HepG2 (cell line): ENCODE data around the gene TNXB. TPM values are rescaled to one million over a fixed set of nuclear protein-coding genes. Genes with fewer than 3 reads are reported as not detected.

Source experiments
- AGO2 ChIP-seq: fragments of 200-400 bp; formaldehyde crosslinking; optimal IDR thresholded peaks from 2 replicates; pipeline ENCODE3; 2017; ENCODE audit warnings: mild to moderate bottlenecking, low read depth, low read length, moderate library complexity
- CENPX ChIP-seq: sonication (generic); formaldehyde crosslinking; IDR thresholded peaks from 2 replicates; pipeline ENCODE4 v1.9.0; 2021; ENCODE audit warnings: mild to moderate bottlenecking, missing genetic modification reagents, moderate library complexity
- ELF1 ChIP-seq: sonication (generic); formaldehyde crosslinking; IDR thresholded peaks from 2 replicates; pipeline ENCODE4 v1.4.0; 2020; ENCODE audit warnings: missing genetic modification reagents
- GATA4 ChIP-seq: sonication (generic); IDR thresholded peaks from 2 replicates; pipeline ENCODE4 v1.6.1; 2016; ENCODE audit warnings: antibody characterized with exemption, low read depth, borderline replicate concordance
- MAFF ChIP-seq: IDR thresholded peaks from 2 replicates; pipeline ENCODE4 v1.6.1; 2011; ENCODE audit warnings: low read depth, low read length, improper control_type of control experiment
- MIXL1 ChIP-seq: IDR thresholded peaks from 2 replicates; pipeline ENCODE4 v1.6.1; 2016
- NONO ChIP-seq, 2 experiments: fragments of 450-650 bp in 1 of 2; sonication (generic) in 1 of 2; formaldehyde crosslinking in 1 of 2; IDR thresholded peaks in 1 of 2; conservative IDR thresholded peaks in 1 of 2; 2 replicates each; pipeline versions ENCODE4 v1.6.1 to v1.8.0; 2017 to 2022; ENCODE audit warnings: mild to moderate bottlenecking in 1 of 2, missing genetic modification reagents in 1 of 2, moderate library complexity in 1 of 2
- PITX1 ChIP-seq: sonication (generic); formaldehyde crosslinking; IDR thresholded peaks from 2 replicates; pipeline ENCODE4 v1.5.1; 2020; ENCODE audit warnings: mild to moderate bottlenecking, missing genetic modification reagents
- RXRB ChIP-seq: IDR thresholded peaks from 2 replicates; pipeline ENCODE4 v1.6.1; 2016; ENCODE audit warnings: borderline replicate concordance, missing genetic modification reagents, missing compliant biosample characterization
- SMAD9 ChIP-seq: sonication (generic); formaldehyde crosslinking; IDR thresholded peaks from 2 replicates; pipeline ENCODE4 v1.5.1; 2020; ENCODE audit warnings: mild to moderate bottlenecking, missing genetic modification reagents
- TOE1 ChIP-seq: sonication (generic); formaldehyde crosslinking; IDR thresholded peaks from 2 replicates; pipeline ENCODE4 v1.4.0; 2020; ENCODE audit warnings: mild to moderate bottlenecking, missing genetic modification reagents
- ZNF12 ChIP-seq: sonication (generic); formaldehyde crosslinking; IDR thresholded peaks from 2 replicates; pipeline ENCODE4 v1.5.0; 2020; ENCODE audit warnings: missing genetic modification reagents
- ZNF138 ChIP-seq: sonication (generic); formaldehyde crosslinking; IDR thresholded peaks from 2 replicates; pipeline ENCODE4 v1.5.0; 2020; ENCODE audit warnings: mild to moderate bottlenecking, low read depth, missing genetic modification reagents
- ZNF331 ChIP-seq: sonication (generic); formaldehyde crosslinking; IDR thresholded peaks from 2 replicates; pipeline ENCODE4 v1.4.0; 2020; ENCODE audit warnings: missing genetic modification reagents
- ZNF33B ChIP-seq: sonication (generic); formaldehyde crosslinking; IDR thresholded peaks from 2 replicates; pipeline ENCODE4 v1.5.1; 2020; ENCODE audit warnings: mild to moderate bottlenecking, missing genetic modification reagents
- ZNF34 ChIP-seq: sonication (generic); formaldehyde crosslinking; IDR thresholded peaks from 2 replicates; pipeline ENCODE4 v1.4.0; 2020; ENCODE audit warnings: mild to moderate bottlenecking, missing genetic modification reagents, borderline replicate concordance
- ZNF749 ChIP-seq: sonication (generic); formaldehyde crosslinking; IDR thresholded peaks from 2 replicates; pipeline ENCODE4 v1.8.0; 2022; ENCODE audit warnings: mild to moderate bottlenecking, missing genetic modification reagents, moderate library complexity, borderline replicate concordance
- ZNF879 ChIP-seq: sonication (generic); formaldehyde crosslinking; IDR thresholded peaks from 2 replicates; pipeline ENCODE4 v1.8.1; 2023; ENCODE audit warnings: missing genetic modification reagents
- polyA plus RNA-seq, 8 experiments: library from polyadenylated mRNA; depleted of rRNA in 3 of 8; stranded (reverse) in 7 of 8; unstranded in 1 of 8; fragments of >200 nt; fragmentation: Illumina TruSeq in 4 of 8; extraction: Trizol in 4 of 8; gene quantifications; 2 replicates each; pipeline versions ENCODE4 v1.2.1 to v1.2.3, GENCODE V29; 2011 to 2016; ENCODE audit warnings: low read depth in 4 of 8, missing spikeins in 1 of 8, mixed read lengths in 1 of 8; ENCODE audit not compliant: insufficient read depth in 1 of 8
- total RNA-seq, 5 experiments: library from RNA; depleted of rRNA; stranded (reverse); fragments of >200 nt; fragmentation: Illumina TruSeq; extraction: Trizol; gene quantifications; 2 replicates each; pipeline ENCODE4 v1.2.3, GENCODE V29; 2016; ENCODE audit warnings: low read depth in 1 of 5
- TF ChIP-seq, protein P1 (sequence below): sonication (generic); formaldehyde crosslinking; IDR thresholded peaks from 2 replicates; pipeline ENCODE4 v1.5.0; 2020; ENCODE audit warnings: missing genetic modification reagents, mild to moderate bottlenecking, borderline replicate concordance
- TF ChIP-seq, protein P2 (sequence below): sonication (generic); formaldehyde crosslinking; IDR thresholded peaks from one replicate; pipeline ENCODE4 v1.5.1; 2020; ENCODE audit warnings: mild to moderate bottlenecking, missing genetic modification reagents; ENCODE audit errors: not compliant biosample characterization

TNXB gene
- total and polyA plus RNA-seq, 2 of the 13 experiments (the other 11 are each of a cell fraction or from before 2014, with no cell fraction given), result 1.6 to 2.7 TPM

DNA sequence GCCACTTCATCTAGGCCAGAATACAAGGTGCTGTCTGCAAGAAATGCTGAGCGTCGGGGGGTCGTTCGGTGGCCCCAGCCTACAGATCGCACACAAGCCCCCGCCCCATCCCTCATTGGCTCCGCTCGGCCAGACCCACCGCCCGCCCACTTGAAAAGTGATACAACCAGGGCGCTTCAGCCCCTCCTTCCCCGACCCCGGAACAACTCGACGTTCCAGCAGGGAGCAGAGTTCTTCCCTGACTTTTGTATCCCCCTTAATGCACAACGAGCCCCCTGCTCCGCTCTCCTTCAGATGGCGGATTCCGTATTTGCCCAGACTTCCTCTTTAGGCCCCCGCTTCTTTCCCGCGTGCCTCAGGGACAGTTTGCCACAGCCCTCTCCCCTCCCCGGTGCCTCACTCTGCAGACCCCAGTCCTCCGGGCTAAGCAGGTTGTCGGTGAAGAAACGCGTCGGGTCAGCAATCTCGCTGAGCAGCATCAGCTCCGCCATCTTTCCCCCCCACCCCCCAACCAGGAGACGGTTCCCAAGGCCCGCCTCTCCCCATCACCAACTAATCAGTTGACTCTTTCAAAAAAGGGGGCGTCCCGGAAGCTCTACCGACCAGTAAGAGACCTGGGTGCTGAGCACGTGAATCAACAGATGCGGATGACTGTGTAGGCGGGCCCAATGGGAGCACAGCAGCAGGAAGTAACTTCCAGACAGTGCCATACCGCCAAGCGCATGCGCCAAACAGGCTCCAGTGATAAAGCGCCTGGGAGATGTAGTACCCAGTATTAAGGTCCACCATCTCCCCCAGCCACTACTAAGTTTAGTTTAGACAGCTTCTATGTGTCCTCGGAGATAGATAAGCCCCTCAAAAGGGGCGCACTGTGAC lies 18.8 kb upstream of the TNXB start, which contains the start of gene ATF6B (continued):
- TF ChIP-seq ZNF879 (CRISPR knock-in tag), result no peak; the same call in 1 of the 2 replicates
- no peak for TF ChIP-seq ZNF12 (CRISPR knock-in tag)
- TF ChIP-seq ZNF331 (CRISPR knock-in tag), result peak; percentile 38; the same call in 1 of the 2 replicates
- TF ChIP-seq CENPX, result no peak
- TF ChIP-seq, protein P1, sequence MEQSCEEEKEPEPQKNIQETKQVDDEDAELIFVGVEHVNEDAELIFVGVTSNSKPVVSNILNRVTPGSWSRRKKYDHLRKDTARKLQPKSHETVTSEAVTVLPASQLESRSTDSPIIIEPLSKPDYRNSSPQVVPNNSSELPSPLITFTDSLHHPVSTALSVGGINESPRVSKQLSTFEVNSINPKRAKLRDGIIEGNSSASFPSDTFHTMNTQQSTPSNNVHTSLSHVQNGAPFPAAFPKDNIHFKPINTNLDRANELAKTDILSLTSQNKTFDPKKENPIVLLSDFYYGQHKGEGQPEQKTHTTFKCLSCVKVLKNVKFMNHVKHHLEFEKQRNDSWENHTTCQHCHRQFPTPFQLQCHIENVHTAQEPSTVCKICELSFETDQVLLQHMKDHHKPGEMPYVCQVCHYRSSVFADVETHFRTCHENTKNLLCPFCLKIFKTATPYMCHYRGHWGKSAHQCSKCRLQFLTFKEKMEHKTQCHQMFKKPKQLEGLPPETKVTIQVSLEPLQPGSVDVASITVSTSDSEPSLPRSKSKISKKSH (CRISPR knock-in tag), result 0 out of 2 replicates have a peak, but pooled peaks have one; percentile 30
- peak; percentile 73 for TF ChIP-seq AGO2
- peak; percentile 65 for TF ChIP-seq MAFF
- TF ChIP-seq RXRB (CRISPR knock-in tag), result 0 out of 2 replicates have a peak, but pooled peaks have one; percentile 9
- TF ChIP-seq, protein P2, sequence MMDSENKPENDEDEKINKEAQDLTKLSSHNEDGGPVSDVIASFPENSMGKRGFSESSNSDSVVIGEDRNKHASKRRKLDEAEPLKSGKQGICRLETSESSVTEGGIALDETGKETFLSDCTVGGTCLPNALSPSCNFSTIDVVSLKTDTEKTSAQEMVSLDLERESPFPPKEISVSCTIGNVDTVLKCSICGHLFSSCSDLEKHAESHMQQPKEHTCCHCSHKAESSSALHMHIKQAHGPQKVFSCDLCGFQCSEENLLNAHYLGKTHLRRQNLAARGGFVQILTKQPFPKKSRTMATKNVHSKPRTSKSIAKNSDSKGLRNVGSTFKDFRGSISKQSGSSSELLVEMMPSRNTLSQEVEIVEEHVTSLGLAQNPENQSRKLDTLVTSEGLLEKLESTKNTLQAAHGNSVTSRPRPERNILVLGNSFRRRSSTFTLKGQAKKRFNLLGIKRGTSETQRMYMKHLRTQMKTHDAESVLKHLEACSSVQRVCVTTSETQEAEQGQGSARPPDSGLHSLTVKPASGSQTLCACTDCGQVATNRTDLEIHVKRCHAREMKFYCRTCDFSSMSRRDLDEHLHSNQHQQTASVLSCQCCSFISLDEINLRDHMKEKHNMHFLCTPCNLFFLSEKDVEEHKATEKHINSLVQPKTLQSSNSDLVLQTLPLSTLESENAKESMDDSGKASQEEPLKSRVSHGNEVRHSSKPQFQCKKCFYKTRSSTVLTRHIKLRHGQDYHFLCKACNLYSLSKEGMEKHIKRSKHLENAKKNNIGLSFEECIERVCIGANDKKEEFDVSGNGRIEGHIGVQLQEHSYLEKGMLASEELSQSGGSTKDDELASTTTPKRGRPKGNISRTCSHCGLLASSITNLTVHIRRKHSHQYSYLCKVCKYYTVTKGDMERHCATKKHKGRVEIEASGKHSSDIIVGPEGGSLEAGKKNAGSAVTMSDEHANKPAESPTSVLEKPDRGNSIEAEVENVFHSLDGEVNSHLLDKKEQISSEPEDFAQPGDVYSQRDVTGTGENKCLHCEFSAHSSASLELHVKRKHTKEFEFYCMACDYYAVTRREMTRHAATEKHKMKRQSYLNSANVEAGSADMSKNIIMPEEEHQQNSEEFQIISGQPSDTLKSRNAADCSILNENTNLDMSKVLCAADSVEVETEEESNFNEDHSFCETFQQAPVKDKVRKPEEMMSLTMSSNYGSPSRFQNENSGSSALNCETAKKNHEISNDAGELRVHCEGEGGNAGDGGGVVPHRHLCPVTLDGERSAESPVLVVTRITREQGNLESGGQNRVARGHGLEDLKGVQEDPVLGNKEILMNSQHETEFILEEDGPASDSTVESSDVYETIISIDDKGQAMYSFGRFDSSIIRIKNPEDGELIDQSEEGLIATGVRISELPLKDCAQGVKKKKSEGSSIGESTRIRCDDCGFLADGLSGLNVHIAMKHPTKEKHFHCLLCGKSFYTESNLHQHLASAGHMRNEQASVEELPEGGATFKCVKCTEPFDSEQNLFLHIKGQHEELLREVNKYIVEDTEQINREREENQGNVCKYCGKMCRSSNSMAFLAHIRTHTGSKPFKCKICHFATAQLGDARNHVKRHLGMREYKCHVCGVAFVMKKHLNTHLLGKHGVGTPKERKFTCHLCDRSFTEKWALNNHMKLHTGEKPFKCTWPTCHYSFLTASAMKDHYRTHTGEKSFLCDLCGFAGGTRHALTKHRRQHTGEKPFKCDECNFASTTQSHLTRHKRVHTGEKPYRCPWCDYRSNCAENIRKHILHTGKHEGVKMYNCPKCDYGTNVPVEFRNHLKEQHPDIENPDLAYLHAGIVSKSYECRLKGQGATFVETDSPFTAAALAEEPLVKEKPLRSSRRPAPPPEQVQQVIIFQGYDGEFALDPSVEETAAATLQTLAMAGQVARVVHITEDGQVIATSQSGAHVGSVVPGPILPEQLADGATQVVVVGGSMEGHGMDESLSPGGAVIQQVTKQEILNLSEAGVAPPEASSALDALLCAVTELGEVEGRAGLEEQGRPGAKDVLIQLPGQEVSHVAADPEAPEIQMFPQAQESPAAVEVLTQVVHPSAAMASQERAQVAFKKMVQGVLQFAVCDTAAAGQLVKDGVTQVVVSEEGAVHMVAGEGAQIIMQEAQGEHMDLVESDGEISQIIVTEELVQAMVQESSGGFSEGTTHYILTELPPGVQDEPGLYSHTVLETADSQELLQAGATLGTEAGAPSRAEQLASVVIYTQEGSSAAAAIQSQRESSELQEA, result peak; percentile 80
- 0 out of 2 replicates have a peak, but pooled peaks have one; percentile 11 for TF ChIP-seq MIXL1 (CRISPR knock-in tag)
- TF ChIP-seq ZNF34 (CRISPR knock-in tag), result no peak
- TF ChIP-seq NONO (IDR thresholded peaks at IDR 0.05), result no peak
- TF ChIP-seq NONO (CRISPR knock-in tag; conservative IDR thresholded peaks at IDR 0.05), result peak; percentile 85
- no peak; the same call in 1 of the 2 replicates for TF ChIP-seq GATA4
- TF ChIP-seq PITX1, result peak; percentile 36; the same call in 1 of the 2 replicates
- TF ChIP-seq ZNF138 (CRISPR knock-in tag), result 0 out of 2 replicates have a peak, but pooled peaks have one; percentile 55
- peak; percentile 94 for TF ChIP-seq ELF1
- TF ChIP-seq TOE1, result no peak
- TF ChIP-seq ZNF749 (CRISPR knock-in tag), result 0 out of 2 replicates have a peak, but pooled peaks have one; percentile 59
- TF ChIP-seq SMAD9 (CRISPR knock-in tag), result no peak
- peak; percentile 75; the same call in 1 of the 2 replicates for TF ChIP-seq ZNF33B
